Liver (tissue), 9 donors: ENCODE data around the gene OLA1. TPM values are rescaled to one million over a fixed set of nuclear protein-coding genes. Genes with fewer than 3 reads are reported as not detected.

Experiments
- DNase-seq: peaks from one replicate; pipeline ENCODE4 v3.0.0-alpha.2; 2017; ENCODE audit warnings: low spot score
- H3K27ac ChIP-seq, 2 donors: one replicate each; pipeline ENCODE4 v1.7.0; 2013; ENCODE audit warnings: inconsistent platforms in 2 of 2, low read length in 2 of 2, control low read depth in 1 of 2, low read depth in 1 of 2, mild to moderate bottlenecking in 1 of 2
- H3K27me3 ChIP-seq, 4 donors: one replicate each; pipeline versions ENCODE4 v1.6.1 to v1.7.0; 2013; ENCODE audit warnings: low read length in 3 of 4, inconsistent platforms in 1 of 4, mild to moderate bottlenecking in 1 of 4, moderate library complexity in 1 of 4; ENCODE audit not compliant: control insufficient read depth in 4 of 4, insufficient read depth in 4 of 4
- H3K36me3 ChIP-seq, 4 donors: one replicate each; pipeline versions ENCODE4 v1.6.1 to v1.7.0; 2013; ENCODE audit warnings: low read length in 3 of 4, mild to moderate bottlenecking in 3 of 4, low read depth in 1 of 4, moderate library complexity in 1 of 4; ENCODE audit not compliant: control insufficient read depth in 4 of 4, insufficient read depth in 3 of 4
- H3K4me1 ChIP-seq, 4 donors: one replicate each; pipeline versions ENCODE4 v1.6.1 to v1.7.0; 2013; ENCODE audit warnings: low read length in 3 of 4, mild to moderate bottlenecking in 3 of 4, moderate library complexity in 1 of 4; ENCODE audit not compliant: control insufficient read depth in 4 of 4, insufficient read depth in 4 of 4
- H3K4me3 ChIP-seq, 3 donors: one replicate each; pipeline versions ENCODE4 v1.6.1 to v1.7.0; 2013; ENCODE audit warnings: low read length in 3 of 3, control low read depth in 1 of 3, low read depth in 1 of 3, mild to moderate bottlenecking in 1 of 3
- H3K9ac ChIP-seq, 2 donors: one replicate each; pipeline ENCODE4 v1.7.0; 2013; ENCODE audit warnings: low read length in 2 of 2, mild to moderate bottlenecking in 2 of 2, moderate library complexity in 2 of 2, control low read depth in 1 of 2, low read depth in 1 of 2
- H3K9me3 ChIP-seq, 4 donors: one replicate each; pipeline versions ENCODE4 v1.6.1 to v1.7.0; 2013; ENCODE audit warnings: low read length in 3 of 4; ENCODE audit not compliant: control insufficient read depth in 4 of 4
- ATF3 ChIP-seq: IDR thresholded peaks from 2 replicates; pipeline ENCODE4 v1.6.1; 2016; ENCODE audit warnings: antibody characterized with exemption
- CTCF ChIP-seq: fragments of 150-350 bp; IDR thresholded peaks from 2 replicates; pipeline ENCODE4 v1.5.1; 2017; ENCODE audit warnings: improper control_type of control experiment, low read depth, low read length; ENCODE audit not compliant: missing input control
- EGR1 ChIP-seq, 2 donors: IDR thresholded peaks; 2 replicates each; pipeline ENCODE4 v1.6.1; 2016 to 2018; ENCODE audit warnings: antibody characterized with exemption in 2 of 2, low read depth in 2 of 2
- FOXA2 ChIP-seq: IDR thresholded peaks from 2 replicates; pipeline ENCODE4 v1.6.1; 2016; ENCODE audit warnings: antibody characterized with exemption
- NR2F2 ChIP-seq: IDR thresholded peaks from 2 replicates; pipeline ENCODE4 v1.6.1; 2016; ENCODE audit warnings: antibody characterized with exemption
- RAD21 ChIP-seq, 2 donors: IDR thresholded peaks; 2 replicates each; pipeline ENCODE4 v1.6.1; 2016; ENCODE audit warnings: antibody characterized with exemption in 2 of 2, mild to moderate bottlenecking in 2 of 2
- REST ChIP-seq: IDR thresholded peaks from 2 replicates; pipeline ENCODE4 v1.6.1; 2016; ENCODE audit warnings: antibody characterized with exemption, mild to moderate bottlenecking
- RXRA ChIP-seq, 2 donors: IDR thresholded peaks; 2 replicates each; pipeline ENCODE4 v1.6.1; 2017 to 2018; ENCODE audit warnings: antibody characterized with exemption in 2 of 2, mild to moderate bottlenecking in 1 of 2
- TAF1 ChIP-seq: conservative IDR thresholded peaks from 2 replicates; pipeline ENCODE4 v1.6.1; 2016; ENCODE audit warnings: antibody characterized with exemption, mild to moderate bottlenecking
- ZBTB33 ChIP-seq: IDR thresholded peaks from 2 replicates; pipeline ENCODE4 v1.6.1; 2016; ENCODE audit warnings: antibody characterized with exemption
- WGBS: extraction: QIAGEN DNeasy Blood & Tissue Kit; methylation state at CpG from one replicate; pipeline ENCODE4 v1.1.7; 2013; 5-methylcytosine and 5-hydroxymethylcytosine counted together
- polyA plus RNA-seq, 2 donors: library from polyadenylated mRNA; stranded (reverse) in 1 of 2; unstranded in 1 of 2; fragments of 200-250 nt in 1 of 2; fragments of >200 nt in 1 of 2; fragmentation: Nextera tagmentation in 1 of 2; extraction: Ambion mirVana in 1 of 2; gene quantifications; one replicate each; pipeline versions ENCODE4 v1.2.1 to v1.2.3, GENCODE V29; 2013 to 2015
- total RNA-seq, 2 donors: library from RNA; depleted of rRNA; stranded (reverse); fragments of >200 nt; gene quantifications; one replicate each; pipeline ENCODE4 v1.2.3, GENCODE V29; 2014
- donor health status: healthy.
- donor health status: healthy.
- donor health status: healthy.
- donor health status: healthy.
- donor health status: healthy.

OLA1 gene
- total and polyA plus RNA-seq, 4 donors = 23.4 to 38.1 (median 32.3) TPM

GRCh38 chr2:174193737-174194136, 54.6 kb downstream of the OLA1 start:
- 96% methylated on average over 4 of the region's 4 CpGs for WGBS
- TF ChIP-seq EGR1 (IDR thresholded peaks at IDR 0.05; ENCODE audit: low read depth in 2 of 2) (no peak), REST (no peak)
- no peaks in the 10 kb centered on the region for H3K27me3 ChIP-seq
- no peaks in the 10 kb centered on the region for H3K9me3 ChIP-seq
- H3K9ac ChIP-seq = no peak overlapping the region
- DNase-seq = no peak
- H3K36me3 ChIP-seq = no peaks in the 10 kb centered on the region
- H3K27ac ChIP-seq = no peak overlapping the region
- no peaks in the 10 kb centered on the region for H3K4me1 ChIP-seq
- no peak overlapping the region for H3K4me3 ChIP-seq

- Histone ChIP-seq H3K4me3 (no peak overlapping the region), H3K9me3 (no peaks in the 10 kb centered on the region), H3K36me3 (no peaks in the 10 kb centered on the region), H3K27me3 (no peaks in the 10 kb centered on the region), H3K4me1 (no peaks in the 10 kb centered on the region), H3K9ac (no peak overlapping the region), H3K27ac (no peak overlapping the region)
- TF ChIP-seq REST (no peak), RXRA (IDR thresholded peaks at IDR 0.05) (no peak), CTCF (no peak), TAF1 (no peak), RAD21 (IDR thresholded peaks at IDR 0.05) (no peak), NR2F2 (no peak), FOXA2 (no peak), EGR1 (IDR thresholded peaks at IDR 0.05; ENCODE audit: low read depth in 2 of 2) (no peak), ATF3 (no peak), ZBTB33 (no peak)
- WGBS = 88% methylated on average over 4 of the region's 4 CpGs
- DNase-seq = no peak
Measured at GRCh38 chr2:174192664-174193063, 55.7 kb downstream of the OLA1 start.
